ENCODE results near the gene KICS2.

Gene KICS2

DNA sequence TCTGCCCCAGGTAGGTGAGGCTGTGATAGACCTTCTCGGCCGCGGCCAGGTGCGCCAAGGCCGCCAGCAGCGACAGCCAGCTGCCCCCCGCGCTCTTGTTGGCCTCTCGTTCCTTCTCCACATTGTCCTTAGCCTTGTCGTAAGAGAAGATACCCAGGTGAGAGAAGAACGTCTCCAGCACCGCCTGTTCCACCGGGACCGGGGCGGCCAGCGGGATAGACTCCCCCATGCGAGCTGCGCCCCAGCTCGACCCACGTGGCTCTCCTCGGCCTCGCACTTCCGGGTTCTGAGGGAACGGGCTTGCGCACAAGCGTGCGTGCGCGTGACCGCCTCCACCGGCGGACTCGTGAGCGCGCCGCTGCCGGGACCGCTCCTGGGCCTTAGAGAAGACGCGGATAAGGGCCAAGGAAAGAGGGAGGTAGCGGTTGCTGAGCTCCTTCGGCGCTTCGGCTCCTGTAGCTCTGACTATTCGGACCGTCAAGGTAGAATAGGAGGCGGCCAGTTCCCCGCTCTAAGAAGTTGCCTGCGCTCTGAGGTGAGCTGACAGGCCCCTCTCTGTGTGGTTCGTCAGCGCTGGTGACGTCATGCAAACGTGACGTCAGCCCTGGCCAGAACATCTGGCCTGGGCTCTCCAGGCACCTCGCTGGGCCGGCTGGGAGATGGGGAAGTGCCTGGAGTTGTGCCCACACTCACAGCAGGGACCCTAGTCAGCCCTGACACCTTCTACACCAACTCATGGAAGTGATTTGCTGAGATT lies at the start of gene KICS2:
TSS of gene KICS2 (minus strand) at position 288 of the 757 bp plus-strand sequence. CDS start at position 229, 59 bp downstream.
- Histone ChIP-seq H3K27me3 (ENCODE audit: control insufficient read depth, insufficient read depth, low read length) (no peaks in the 10 kb centered on the region), H3K9ac (ENCODE audit: low read depth, low read length) (peak within 1 kb of the TSS; percentile 96), H3K4me1 (ENCODE audit: control insufficient read depth, insufficient read depth, low read length) (peaks cover 34% of the 10 kb centered on the region), H3K9me3 (ENCODE audit: control insufficient read depth, insufficient read depth, low read length) (no peaks in the 10 kb centered on the region), H3K4me3 (ENCODE audit: low read depth, low read length) (peak within 1 kb of the TSS; percentile 94), H3K36me3 (ENCODE audit: control insufficient read depth, insufficient read depth, low read length) (no peaks in the 10 kb centered on the region), H3K27ac (ENCODE audit: low read depth, low read length) (peak within 1 kb of the TSS; percentile 91)

DNA sequence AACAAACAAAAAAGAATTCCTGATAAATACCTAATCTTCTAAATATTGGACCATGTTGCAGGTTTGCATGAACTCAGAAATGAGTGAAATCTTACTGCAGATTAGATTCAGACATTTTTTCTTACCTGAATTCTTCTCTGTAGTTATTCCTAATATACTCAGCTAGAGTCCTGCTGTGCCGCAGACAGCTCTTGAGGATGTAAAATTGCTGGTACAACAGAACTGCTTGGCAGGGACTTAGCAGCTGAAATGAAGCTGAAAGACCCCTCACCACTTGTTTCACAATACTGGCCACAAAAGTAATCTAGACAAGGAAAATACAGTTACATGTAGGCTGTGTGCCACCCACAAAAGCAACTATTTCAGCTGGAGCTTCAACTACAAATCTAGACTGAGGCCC lies 48.3 kb upstream of the KICS2 start:
- no peaks in the 10 kb centered on the region for H3K27me3 ChIP-seq (ENCODE audit: control insufficient read depth, insufficient read depth, low read length)

DNA sequence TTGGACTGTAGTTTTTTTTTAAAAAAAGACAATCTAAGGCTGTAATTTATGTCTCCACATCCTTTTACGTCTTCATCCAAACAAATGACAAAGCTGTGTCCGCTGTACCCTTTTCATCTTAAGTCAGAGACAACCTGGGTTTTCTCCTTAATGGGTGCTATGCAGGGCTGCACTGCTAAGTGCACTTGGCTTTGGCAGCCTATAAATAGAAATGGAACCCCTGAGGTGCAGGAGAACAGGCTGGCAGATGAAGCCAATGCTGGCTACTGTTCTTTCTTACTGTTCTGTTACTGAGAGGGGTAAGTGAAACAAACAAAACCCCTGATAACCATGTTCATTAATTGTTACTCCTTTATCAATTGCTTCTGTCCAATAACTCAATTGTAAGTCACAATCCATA lies 47.1 kb upstream of the KICS2 start:
- Histone ChIP-seq H3K9ac (ENCODE audit: low read depth, low read length) (no peak overlapping the region), H3K4me3 (ENCODE audit: low read depth, low read length) (no peak overlapping the region), H3K27me3 (ENCODE audit: control insufficient read depth, insufficient read depth, low read length) (no peaks in the 10 kb centered on the region), H3K9me3 (ENCODE audit: control insufficient read depth, insufficient read depth, low read length) (no peaks in the 10 kb centered on the region), H3K36me3 (ENCODE audit: control insufficient read depth, insufficient read depth, low read length) (no peaks in the 10 kb centered on the region), H3K27ac (ENCODE audit: low read depth, low read length) (no peak overlapping the region), H3K4me1 (ENCODE audit: control insufficient read depth, insufficient read depth, low read length) (no peaks in the 10 kb centered on the region)

More for the DNA sequence above, 48.3 kb upstream of the KICS2 start:
- no peaks in the 10 kb centered on the region for H3K4me1 ChIP-seq (ENCODE audit: control insufficient read depth, insufficient read depth, low read length)
- no peak overlapping the region for H3K27ac ChIP-seq (ENCODE audit: low read depth, low read length)
- H3K36me3 ChIP-seq (ENCODE audit: control insufficient read depth, insufficient read depth, low read length): no peaks in the 10 kb centered on the region
- no peak overlapping the region for H3K4me3 ChIP-seq (ENCODE audit: low read depth, low read length)
- no peaks in the 10 kb centered on the region for H3K9me3 ChIP-seq (ENCODE audit: control insufficient read depth, insufficient read depth, low read length)
- H3K9ac ChIP-seq (ENCODE audit: low read depth, low read length): no peak overlapping the region

GRCh38 chr12:64268409-64268808 lies 46.3 kb upstream of the KICS2 start:
- no peaks in the 10 kb centered on the region for H3K4me1 ChIP-seq (ENCODE audit: control insufficient read depth, insufficient read depth, low read length)
- no peak overlapping the region for H3K4me3 ChIP-seq (ENCODE audit: low read depth, low read length)
- no peak overlapping the region for H3K27ac ChIP-seq (ENCODE audit: low read depth, low read length)
- no peaks in the 10 kb centered on the region for H3K27me3 ChIP-seq (ENCODE audit: control insufficient read depth, insufficient read depth, low read length)
- H3K36me3 ChIP-seq (ENCODE audit: control insufficient read depth, insufficient read depth, low read length): no peaks in the 10 kb centered on the region
- H3K9me3 ChIP-seq (ENCODE audit: control insufficient read depth, insufficient read depth, low read length): no peaks in the 10 kb centered on the region
- H3K9ac ChIP-seq (ENCODE audit: low read depth, low read length): no peak overlapping the region

- no peak overlapping the region for H3K9ac ChIP-seq (ENCODE audit: low read depth, low read length)
- no peak overlapping the region for H3K27ac ChIP-seq (ENCODE audit: low read depth, low read length)
- no peaks in the 10 kb centered on the region for H3K9me3 ChIP-seq (ENCODE audit: control insufficient read depth, insufficient read depth, low read length)
- H3K36me3 ChIP-seq (ENCODE audit: control insufficient read depth, insufficient read depth, low read length): no peaks in the 10 kb centered on the region
- H3K27me3 ChIP-seq (ENCODE audit: control insufficient read depth, insufficient read depth, low read length): no peaks in the 10 kb centered on the region
- H3K4me3 ChIP-seq (ENCODE audit: low read depth, low read length): no peak overlapping the region
- H3K4me1 ChIP-seq (ENCODE audit: control insufficient read depth, insufficient read depth, low read length): no peaks in the 10 kb centered on the region
These were observed 43.7 kb upstream of the KICS2 start for GRCh38 chr12:64265839-64266238.

GRCh38 chr12:64261813-64262212 lies 39.7 kb upstream of the KICS2 start:
- no peaks in the 10 kb centered on the region for H3K36me3 ChIP-seq (ENCODE audit: control insufficient read depth, insufficient read depth, low read length)
- H3K4me1 ChIP-seq (ENCODE audit: control insufficient read depth, insufficient read depth, low read length): no peaks in the 10 kb centered on the region
- H3K9me3 ChIP-seq (ENCODE audit: control insufficient read depth, insufficient read depth, low read length): no peaks in the 10 kb centered on the region
- no peak overlapping the region for H3K9ac ChIP-seq (ENCODE audit: low read depth, low read length)
- no peak overlapping the region for H3K4me3 ChIP-seq (ENCODE audit: low read depth, low read length)
- no peak overlapping the region for H3K27ac ChIP-seq (ENCODE audit: low read depth, low read length)
- no peaks in the 10 kb centered on the region for H3K27me3 ChIP-seq (ENCODE audit: control insufficient read depth, insufficient read depth, low read length)

DNA sequence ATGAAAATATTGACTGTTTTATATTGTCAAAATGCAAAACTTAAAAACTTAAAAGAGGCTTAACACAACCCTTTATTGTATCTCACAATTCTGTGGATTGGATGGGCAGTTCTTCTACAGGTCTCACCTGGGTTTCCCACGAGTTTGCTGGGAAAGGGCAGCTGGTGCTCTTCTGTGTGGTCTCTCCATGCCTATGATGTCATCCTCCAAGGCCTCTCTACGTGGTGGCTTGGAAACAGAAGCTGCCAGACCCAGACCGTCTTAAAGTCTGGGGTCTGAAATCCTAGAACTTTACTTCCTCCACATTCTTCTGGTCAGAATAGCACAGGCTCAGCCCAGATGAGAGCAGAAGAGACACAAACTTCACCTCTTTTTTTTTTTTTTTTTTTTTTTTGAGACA lies 36.5 kb upstream of the KICS2 start:
- H3K27me3 ChIP-seq (ENCODE audit: control insufficient read depth, insufficient read depth, low read length): no peaks in the 10 kb centered on the region
- H3K4me1 ChIP-seq (ENCODE audit: control insufficient read depth, insufficient read depth, low read length): no peaks in the 10 kb centered on the region
- H3K9ac ChIP-seq (ENCODE audit: low read depth, low read length): no peak overlapping the region
- H3K27ac ChIP-seq (ENCODE audit: low read depth, low read length): no peak overlapping the region
- H3K9me3 ChIP-seq (ENCODE audit: control insufficient read depth, insufficient read depth, low read length): no peaks in the 10 kb centered on the region
- no peak overlapping the region for H3K4me3 ChIP-seq (ENCODE audit: low read depth, low read length)
- H3K36me3 ChIP-seq (ENCODE audit: control insufficient read depth, insufficient read depth, low read length): no peaks in the 10 kb centered on the region

GRCh38 chr12:64256166-64256800 lies 34.2 kb upstream of the KICS2 start:
- H3K4me1 ChIP-seq (ENCODE audit: control insufficient read depth, insufficient read depth, low read length): no peaks in the 10 kb centered on the region
- no peaks in the 10 kb centered on the region for H3K27me3 ChIP-seq (ENCODE audit: control insufficient read depth, insufficient read depth, low read length)
- H3K27ac ChIP-seq (ENCODE audit: low read depth, low read length): no peak overlapping the region
- no peaks in the 10 kb centered on the region for H3K36me3 ChIP-seq (ENCODE audit: control insufficient read depth, insufficient read depth, low read length)
- no peak overlapping the region for H3K4me3 ChIP-seq (ENCODE audit: low read depth, low read length)
- no peak overlapping the region for H3K9ac ChIP-seq (ENCODE audit: low read depth, low read length)
- no peaks in the 10 kb centered on the region for H3K9me3 ChIP-seq (ENCODE audit: control insufficient read depth, insufficient read depth, low read length)

GRCh38 chr12:64255249-64255648 lies 33.2 kb upstream of the KICS2 start:
- no peaks in the 10 kb centered on the region for H3K36me3 ChIP-seq (ENCODE audit: control insufficient read depth, insufficient read depth, low read length)
- no peaks in the 10 kb centered on the region for H3K9me3 ChIP-seq (ENCODE audit: control insufficient read depth, insufficient read depth, low read length)
- no peaks in the 10 kb centered on the region for H3K27me3 ChIP-seq (ENCODE audit: control insufficient read depth, insufficient read depth, low read length)
- no peak overlapping the region for H3K27ac ChIP-seq (ENCODE audit: low read depth, low read length)
- no peak overlapping the region for H3K9ac ChIP-seq (ENCODE audit: low read depth, low read length)
- H3K4me1 ChIP-seq (ENCODE audit: control insufficient read depth, insufficient read depth, low read length): no peaks in the 10 kb centered on the region
- no peak overlapping the region for H3K4me3 ChIP-seq (ENCODE audit: low read depth, low read length)

DNA sequence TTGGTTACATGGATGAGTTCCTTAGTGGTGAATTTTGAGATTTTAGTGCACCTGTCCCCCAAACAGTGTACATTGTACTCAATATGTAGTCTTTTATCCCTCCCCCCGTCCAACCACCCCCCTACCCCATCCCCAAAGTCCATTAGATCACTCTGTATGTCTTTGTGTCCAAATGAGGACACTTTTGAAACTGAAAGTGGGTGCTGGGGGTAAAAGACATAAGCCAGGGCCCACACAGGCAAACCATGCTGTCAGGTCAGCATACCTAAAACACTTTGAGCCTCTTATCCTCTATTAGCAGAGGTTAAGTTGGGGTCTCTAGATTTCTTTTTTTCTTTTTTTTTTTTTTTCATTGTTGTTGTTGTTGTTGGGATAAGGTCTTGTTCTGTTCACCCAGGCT lies 31.3 kb upstream of the KICS2 start:
- H3K4me1 ChIP-seq (ENCODE audit: control insufficient read depth, insufficient read depth, low read length): no peaks in the 10 kb centered on the region
- no peak overlapping the region for H3K27ac ChIP-seq (ENCODE audit: low read depth, low read length)
- H3K9me3 ChIP-seq (ENCODE audit: control insufficient read depth, insufficient read depth, low read length): no peaks in the 10 kb centered on the region
- H3K36me3 ChIP-seq (ENCODE audit: control insufficient read depth, insufficient read depth, low read length): no peaks in the 10 kb centered on the region
- no peaks in the 10 kb centered on the region for H3K27me3 ChIP-seq (ENCODE audit: control insufficient read depth, insufficient read depth, low read length)
- H3K9ac ChIP-seq (ENCODE audit: low read depth, low read length): no peak overlapping the region
- H3K4me3 ChIP-seq (ENCODE audit: low read depth, low read length): no peak overlapping the region

GRCh38 chr12:64252681-64253080 lies 30.6 kb upstream of the KICS2 start:
- no peaks in the 10 kb centered on the region for H3K27me3 ChIP-seq (ENCODE audit: control insufficient read depth, insufficient read depth, low read length)
- no peak overlapping the region for H3K9ac ChIP-seq (ENCODE audit: low read depth, low read length)
- no peak overlapping the region for H3K27ac ChIP-seq (ENCODE audit: low read depth, low read length)
- no peak overlapping the region for H3K4me3 ChIP-seq (ENCODE audit: low read depth, low read length)
- no peaks in the 10 kb centered on the region for H3K4me1 ChIP-seq (ENCODE audit: control insufficient read depth, insufficient read depth, low read length)
- no peaks in the 10 kb centered on the region for H3K36me3 ChIP-seq (ENCODE audit: control insufficient read depth, insufficient read depth, low read length)
- no peaks in the 10 kb centered on the region for H3K9me3 ChIP-seq (ENCODE audit: control insufficient read depth, insufficient read depth, low read length)

All from HUES48 (cell line).